Ishikawa (cell line): ENCODE measurements around the gene CHRNA5.

Source experiments
- CEBPB ChIP-seq: IDR thresholded peaks from 2 replicates; pipeline ENCODE4 v1.6.1; 2012
- CREB1 ChIP-seq: IDR thresholded peaks from 2 replicates; pipeline ENCODE4 v1.6.1; 2012; ENCODE audit warnings: low read depth
- EGR1 ChIP-seq: IDR thresholded peaks from 2 replicates; pipeline ENCODE4 v1.6.1; 2012
- EP300 ChIP-seq: IDR thresholded peaks from 2 replicates; pipeline ENCODE4 v1.6.1; 2012; ENCODE audit warnings: borderline replicate concordance
- FOXM1 ChIP-seq: IDR thresholded peaks from 2 replicates; pipeline ENCODE4 v1.6.1; 2012; ENCODE audit warnings: low read depth, borderline replicate concordance
- NFIC ChIP-seq: IDR thresholded peaks from 2 replicates; pipeline ENCODE4 v1.6.1; 2012
- RAD21 ChIP-seq: IDR thresholded peaks from 2 replicates; pipeline ENCODE4 v1.6.1; 2012; ENCODE audit warnings: low read depth
- TAF1 ChIP-seq: IDR thresholded peaks from 2 replicates; pipeline ENCODE4 v1.6.1; 2012; ENCODE audit warnings: low read depth, mild to moderate bottlenecking
- TCF12 ChIP-seq: IDR thresholded peaks from 2 replicates; pipeline ENCODE4 v1.6.1; 2012; ENCODE audit warnings: low read depth
- TEAD4 ChIP-seq: IDR thresholded peaks from 2 replicates; pipeline ENCODE4 v1.6.1; 2012
- YY1 ChIP-seq: IDR thresholded peaks from 2 replicates; pipeline ENCODE4 v1.6.1; 2012; ENCODE audit warnings: low read depth
- ZBTB7A ChIP-seq: IDR thresholded peaks from 2 replicates; pipeline ENCODE4 v1.6.1; 2012; ENCODE audit warnings: low read depth
- TF ChIP-seq, protein P1 (sequence below): IDR thresholded peaks from 2 replicates; pipeline ENCODE4 v1.6.1; 2012
- TF ChIP-seq, protein P2 (sequence below): IDR thresholded peaks from 2 replicates; pipeline ENCODE4 v1.6.1; 2012
- TF ChIP-seq, protein P3 (sequence below): IDR thresholded peaks from 2 replicates; pipeline ENCODE4 v1.6.1; 2012; ENCODE audit warnings: low read depth, mild to moderate bottlenecking

Gene CHRNA5

DNA sequence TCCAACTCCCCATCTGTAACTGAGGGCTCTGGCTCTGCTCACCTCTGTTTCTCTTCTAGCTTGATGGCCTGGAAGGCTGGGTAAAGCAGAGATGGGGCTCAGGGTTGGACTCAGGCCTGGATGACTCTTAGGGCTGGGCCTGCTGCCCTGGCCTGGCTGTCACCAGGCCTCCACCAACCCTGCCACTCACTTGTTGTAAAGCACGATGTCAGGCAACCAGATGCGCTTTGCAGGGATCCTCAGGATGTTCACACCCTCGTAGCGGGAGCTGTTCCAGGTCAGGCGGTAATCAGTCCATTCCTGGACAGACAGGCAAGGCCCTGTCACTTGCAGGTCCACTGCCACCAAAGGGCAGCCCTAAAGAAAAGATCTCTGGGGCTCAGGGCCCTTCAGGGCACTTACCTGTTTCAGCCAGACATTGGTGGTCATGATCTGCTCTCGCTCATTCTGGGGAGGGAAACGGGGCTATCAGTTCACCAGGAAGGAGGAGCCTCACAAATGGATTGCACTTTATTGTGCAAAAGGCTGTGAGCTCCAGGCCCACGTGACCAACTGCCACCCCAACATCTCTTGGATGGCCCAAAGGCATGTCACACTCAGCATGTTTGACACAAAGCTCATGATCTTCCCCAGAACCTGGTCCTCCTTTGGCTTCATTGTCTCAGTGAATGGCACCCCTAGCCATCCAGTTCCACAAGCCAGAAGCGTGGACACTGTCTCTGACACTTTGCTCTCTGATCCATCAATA is 65.7 kb downstream of the CHRNA5 start:
- TF ChIP-seq EP300: no peak
- TF ChIP-seq CEBPB: no peak
- TF ChIP-seq TAF1: no peak
- TF ChIP-seq, protein P1, sequence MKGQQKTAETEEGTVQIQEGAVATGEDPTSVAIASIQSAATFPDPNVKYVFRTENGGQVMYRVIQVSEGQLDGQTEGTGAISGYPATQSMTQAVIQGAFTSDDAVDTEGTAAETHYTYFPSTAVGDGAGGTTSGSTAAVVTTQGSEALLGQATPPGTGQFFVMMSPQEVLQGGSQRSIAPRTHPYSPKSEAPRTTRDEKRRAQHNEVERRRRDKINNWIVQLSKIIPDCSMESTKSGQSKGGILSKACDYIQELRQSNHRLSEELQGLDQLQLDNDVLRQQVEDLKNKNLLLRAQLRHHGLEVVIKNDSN: no peak
- TF ChIP-seq TCF12: no peak
- no peak for TF ChIP-seq TEAD4
- TF ChIP-seq, protein P2, sequence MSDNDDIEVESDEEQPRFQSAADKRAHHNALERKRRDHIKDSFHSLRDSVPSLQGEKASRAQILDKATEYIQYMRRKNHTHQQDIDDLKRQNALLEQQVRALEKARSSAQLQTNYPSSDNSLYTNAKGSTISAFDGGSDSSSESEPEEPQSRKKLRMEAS: no peak
- TF ChIP-seq ZBTB7A: no peak

DNA sequence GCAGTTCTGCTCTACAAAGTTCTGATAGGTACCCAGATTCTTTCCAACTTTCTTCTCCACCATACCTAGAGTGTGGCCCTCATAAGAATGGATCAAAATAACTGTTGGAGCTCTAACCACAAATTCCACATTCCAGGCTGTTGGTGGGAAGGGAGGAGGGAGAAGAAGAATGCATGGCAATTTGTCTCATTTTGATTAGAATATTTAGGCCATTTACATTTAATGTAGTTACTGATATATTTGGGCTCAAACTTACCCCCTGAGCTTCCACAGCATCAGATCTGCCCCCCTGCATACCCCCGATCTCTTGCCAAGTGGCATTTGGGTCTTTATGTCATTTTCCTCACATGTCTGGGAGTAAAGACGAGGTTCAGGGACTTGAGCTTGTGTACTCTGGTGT is 68.0 kb downstream of the CHRNA5 start:
- TF ChIP-seq ZBTB7A: no peak
- no peak for TF ChIP-seq EGR1
- TF ChIP-seq, protein P1: no peak
- no peak for TF ChIP-seq RAD21
- TF ChIP-seq FOXM1: no peak
- no peak for TF ChIP-seq TEAD4
- no peak for TF ChIP-seq TCF12
- no peak for TF ChIP-seq CEBPB
- no peak for TF ChIP-seq CREB1
- TF ChIP-seq YY1: no peak
- TF ChIP-seq EP300: no peak
- no peak for TF ChIP-seq NFIC
- TF ChIP-seq, protein P2: no peak
- no peak for TF ChIP-seq TAF1
- TF ChIP-seq, protein P3, sequence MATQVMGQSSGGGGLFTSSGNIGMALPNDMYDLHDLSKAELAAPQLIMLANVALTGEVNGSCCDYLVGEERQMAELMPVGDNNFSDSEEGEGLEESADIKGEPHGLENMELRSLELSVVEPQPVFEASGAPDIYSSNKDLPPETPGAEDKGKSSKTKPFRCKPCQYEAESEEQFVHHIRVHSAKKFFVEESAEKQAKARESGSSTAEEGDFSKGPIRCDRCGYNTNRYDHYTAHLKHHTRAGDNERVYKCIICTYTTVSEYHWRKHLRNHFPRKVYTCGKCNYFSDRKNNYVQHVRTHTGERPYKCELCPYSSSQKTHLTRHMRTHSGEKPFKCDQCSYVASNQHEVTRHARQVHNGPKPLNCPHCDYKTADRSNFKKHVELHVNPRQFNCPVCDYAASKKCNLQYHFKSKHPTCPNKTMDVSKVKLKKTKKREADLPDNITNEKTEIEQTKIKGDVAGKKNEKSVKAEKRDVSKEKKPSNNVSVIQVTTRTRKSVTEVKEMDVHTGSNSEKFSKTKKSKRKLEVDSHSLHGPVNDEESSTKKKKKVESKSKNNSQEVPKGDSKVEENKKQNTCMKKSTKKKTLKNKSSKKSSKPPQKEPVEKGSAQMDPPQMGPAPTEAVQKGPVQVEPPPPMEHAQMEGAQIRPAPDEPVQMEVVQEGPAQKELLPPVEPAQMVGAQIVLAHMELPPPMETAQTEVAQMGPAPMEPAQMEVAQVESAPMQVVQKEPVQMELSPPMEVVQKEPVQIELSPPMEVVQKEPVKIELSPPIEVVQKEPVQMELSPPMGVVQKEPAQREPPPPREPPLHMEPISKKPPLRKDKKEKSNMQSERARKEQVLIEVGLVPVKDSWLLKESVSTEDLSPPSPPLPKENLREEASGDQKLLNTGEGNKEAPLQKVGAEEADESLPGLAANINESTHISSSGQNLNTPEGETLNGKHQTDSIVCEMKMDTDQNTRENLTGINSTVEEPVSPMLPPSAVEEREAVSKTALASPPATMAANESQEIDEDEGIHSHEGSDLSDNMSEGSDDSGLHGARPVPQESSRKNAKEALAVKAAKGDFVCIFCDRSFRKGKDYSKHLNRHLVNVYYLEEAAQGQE: no peak

DNA sequence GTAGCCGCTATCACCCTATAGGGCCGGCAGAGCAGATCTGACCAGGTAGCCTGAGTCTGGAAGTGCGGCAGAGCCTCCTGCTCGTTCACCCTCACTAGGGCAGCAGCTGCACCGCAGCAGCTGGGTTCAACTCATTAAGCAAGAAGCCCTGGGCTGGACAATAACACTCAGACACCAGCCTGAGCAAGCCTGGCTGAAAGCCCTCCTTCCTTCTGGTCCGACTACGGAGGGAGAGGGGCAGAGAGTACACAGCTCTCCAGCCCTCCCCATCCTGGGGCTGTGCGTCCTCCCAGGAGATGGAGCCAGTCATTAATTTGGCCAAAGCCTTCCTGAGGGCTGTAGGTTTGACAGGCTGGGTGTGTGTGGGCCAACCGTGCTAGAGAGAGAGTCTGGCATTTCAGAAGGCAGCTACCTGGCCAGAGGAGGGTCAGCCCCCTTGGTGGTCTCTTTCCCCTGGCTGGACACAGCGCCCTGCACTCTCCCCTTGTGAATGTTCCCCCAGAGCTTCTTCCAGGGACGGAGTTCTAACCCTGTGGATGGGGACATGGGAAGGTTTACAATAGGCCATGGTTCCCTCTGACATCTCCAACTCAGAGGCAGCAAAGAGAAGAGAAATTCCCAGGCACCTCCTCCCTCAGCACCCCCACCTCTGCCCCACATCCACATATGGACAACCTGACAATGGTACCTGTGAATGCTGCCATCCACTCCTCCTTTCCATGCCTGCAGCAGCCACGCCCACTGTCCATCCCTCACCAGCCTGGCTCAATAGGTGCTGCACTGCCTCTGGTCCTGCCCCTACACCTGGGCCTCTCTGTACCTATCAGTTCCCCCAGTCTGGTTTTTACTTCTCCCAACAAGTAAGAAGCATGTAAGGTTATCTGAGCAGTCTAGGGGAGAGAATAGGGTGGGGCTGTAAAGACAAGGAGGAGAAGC is 69.2 kb downstream of the CHRNA5 start:
- TF ChIP-seq TCF12: no peak
- TF ChIP-seq, protein P2: no peak
- no peak for TF ChIP-seq NFIC
- no peak for TF ChIP-seq FOXM1
- TF ChIP-seq EGR1: no peak

DNA sequence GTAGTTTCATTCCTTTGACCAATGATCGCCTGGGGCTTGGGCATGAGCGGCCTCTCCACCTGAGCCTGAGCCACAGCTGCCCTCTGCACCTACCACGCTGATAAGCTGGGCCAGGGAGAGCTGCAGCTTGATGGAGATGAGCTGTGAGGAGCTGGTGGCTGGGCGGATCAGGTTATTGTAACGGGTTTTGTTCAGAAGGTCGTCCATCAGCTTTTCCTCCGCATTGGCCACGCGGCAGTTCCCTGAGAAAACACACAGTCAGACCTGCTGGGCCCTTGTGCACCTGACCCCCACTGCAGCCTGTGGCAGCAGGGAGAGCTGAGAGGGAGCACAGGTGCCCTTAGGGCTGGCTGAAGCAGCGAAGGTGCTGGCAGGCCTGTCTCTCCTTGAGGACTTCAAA is 70.0 kb downstream of the CHRNA5 start:
- TF ChIP-seq CEBPB (no peak), RAD21 (no peak), ZBTB7A (no peak)

DNA sequence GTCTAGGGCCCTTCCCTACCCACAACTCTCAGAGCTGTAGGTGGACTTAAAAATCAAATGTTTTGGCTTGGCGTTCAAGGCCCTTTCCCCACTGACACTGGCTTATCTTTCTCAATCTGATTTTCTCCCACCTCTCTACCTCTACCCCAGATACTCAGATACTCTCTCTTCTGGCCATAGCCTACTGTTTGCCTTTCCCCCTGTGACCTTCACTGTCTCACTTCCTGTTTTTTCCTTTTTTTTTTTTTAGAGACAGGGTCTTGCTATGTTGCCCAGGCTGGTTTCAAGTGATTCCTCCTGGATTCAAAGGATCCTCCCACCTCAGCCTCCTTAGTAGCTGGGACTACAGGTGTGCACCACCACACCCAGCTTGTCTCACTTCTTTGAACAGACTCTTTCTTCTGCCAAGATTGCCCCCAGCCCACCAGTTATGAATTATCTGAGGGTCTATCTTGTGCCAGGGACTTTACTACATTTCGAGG is 71.1 kb downstream of the CHRNA5 start:
- TF ChIP-seq CEBPB (no peak), CREB1 (no peak), NFIC (no peak), FOXM1 (no peak), TCF12 (no peak), ZBTB7A (no peak), EGR1 (no peak), EP300 (no peak), TAF1 (no peak), TEAD4 (no peak), RAD21 (no peak)
- TF ChIP-seq, protein P3: no peak
- TF ChIP-seq, protein P2: no peak
